Central memory CD8-positive, alpha-beta T cell (primary cell): Measurements from ENCODE around the gene CTNNA2.

Source experiments
- ATAC-seq: fragments of 150-1000 bp; cut with Tn5 transposase; replicated peaks from 2 replicates; pipeline ENCODE4 v1.10.0; 2022; ENCODE audit warnings: mild to moderate bottlenecking, moderate FRiP score, moderate number of reproducible peaks; ENCODE audit not compliant: poor library complexity, severe bottlenecking; ENCODE audit errors: extremely low read depth
- DNase-seq, 2 donors: peaks; one replicate each; pipeline ENCODE4 v3.0.0; 2021; ENCODE audit warnings: low spot score in 2 of 2
- H3K27ac Mint-ChIP-seq: one replicate; pipeline ENCODE4 v1.8.0; 2022; ENCODE audit warnings: low read depth, mild to moderate bottlenecking, moderate library complexity, mixed read lengths
- H3K27me3 Mint-ChIP-seq: one replicate; pipeline ENCODE4 v1.8.0; 2022; ENCODE audit warnings: mixed read lengths
- H3K36me3 Mint-ChIP-seq: one replicate; pipeline ENCODE4 v1.8.0; 2022; ENCODE audit warnings: mild to moderate bottlenecking, moderate library complexity, mixed read lengths; ENCODE audit not compliant: insufficient read depth
- H3K4me1 Mint-ChIP-seq: one replicate; pipeline ENCODE4 v1.8.0; 2022; ENCODE audit warnings: mixed read lengths
- H3K4me3 Mint-ChIP-seq: one replicate; pipeline ENCODE4 v1.8.0; 2022; ENCODE audit warnings: mild to moderate bottlenecking, moderate library complexity, mixed read lengths
- H3K9me3 Mint-ChIP-seq: one replicate; pipeline ENCODE4 v1.8.0; 2022; ENCODE audit warnings: mixed read lengths

The CTNNA2 gene

DNA sequence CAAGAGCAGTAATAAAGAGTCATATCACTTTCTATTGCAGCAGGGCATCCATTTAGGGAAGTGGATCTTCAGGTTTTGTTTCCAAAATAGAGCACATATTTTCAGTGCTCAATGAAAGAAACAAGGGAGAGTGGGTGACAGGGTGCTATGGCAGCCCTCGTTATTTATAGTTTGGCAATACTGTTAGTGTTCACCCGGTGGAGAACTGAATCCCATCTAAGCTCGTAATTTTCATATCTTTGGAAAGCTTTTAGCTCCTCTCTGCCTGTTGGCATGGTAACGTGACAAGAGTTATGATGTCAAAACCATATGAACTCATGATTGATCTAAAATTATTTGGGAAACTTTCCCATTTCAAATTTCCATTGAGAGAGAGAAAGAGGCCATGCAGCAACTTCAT is 459.8 kb downstream of the CTNNA2 start:
- DNase-seq (no peak), ATAC-seq (no peak)
- no peak overlapping the region for H3K27ac Mint-ChIP-seq
- H3K36me3 Mint-ChIP-seq = no peaks in the 10 kb centered on the region
- peaks cover 28% of the 10 kb centered on the region for H3K9me3 Mint-ChIP-seq
- H3K27me3 Mint-ChIP-seq = no peaks in the 10 kb centered on the region
- no peaks in the 10 kb centered on the region for H3K4me1 Mint-ChIP-seq
- H3K4me3 Mint-ChIP-seq = no peak overlapping the region

- Mint-ChIP-seq H3K27ac (no peak overlapping the region), H3K27me3 (no peaks in the 10 kb centered on the region), H3K36me3 (no peaks in the 10 kb centered on the region), H3K4me1 (no peaks in the 10 kb centered on the region), H3K4me3 (no peak overlapping the region), H3K9me3 (peaks cover 21% of the 10 kb centered on the region)
- no peak for ATAC-seq
- no peak for DNase-seq
Observed at GRCh38 chr2:79975791-79976565, 463.1 kb downstream of the CTNNA2 start.

DNA sequence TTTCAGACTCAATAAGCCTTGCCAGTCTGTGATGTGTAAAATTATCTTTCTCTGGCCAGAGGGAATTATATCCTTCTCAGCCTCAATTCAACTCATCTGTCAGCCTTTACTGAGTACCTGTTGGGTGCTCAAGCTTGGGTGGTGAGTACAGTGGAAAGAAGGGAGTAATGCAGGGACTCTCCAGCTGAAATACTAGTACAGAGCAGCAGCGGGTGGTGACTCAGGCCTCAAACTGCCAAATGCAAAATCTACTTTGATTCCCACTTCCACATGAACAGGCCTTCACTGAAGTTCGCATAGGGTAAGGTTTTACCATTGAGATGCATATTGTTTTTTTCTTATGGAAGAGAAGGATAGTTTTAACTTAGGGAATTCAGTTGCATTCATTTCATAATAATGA is 464.9 kb downstream of the CTNNA2 start:
- ATAC-seq = no peak
- no peak for DNase-seq
- Mint-ChIP-seq H3K27me3 (no peaks in the 10 kb centered on the region), H3K36me3 (no peaks in the 10 kb centered on the region), H3K4me1 (no peaks in the 10 kb centered on the region), H3K9me3 (peaks cover 18% of the 10 kb centered on the region), H3K4me3 (no peak overlapping the region), H3K27ac (no peak overlapping the region)

- ATAC-seq = no peak
- Mint-ChIP-seq H3K27ac (no peak overlapping the region), H3K36me3 (no peaks in the 10 kb centered on the region), H3K4me1 (no peaks in the 10 kb centered on the region), H3K9me3 (peaks cover 21% of the 10 kb centered on the region), H3K27me3 (no peaks in the 10 kb centered on the region), H3K4me3 (no peak overlapping the region)
- DNase-seq = no peak
Observed at GRCh38 chr2:79980116-79980515, 467.3 kb downstream of the CTNNA2 start.

DNA sequence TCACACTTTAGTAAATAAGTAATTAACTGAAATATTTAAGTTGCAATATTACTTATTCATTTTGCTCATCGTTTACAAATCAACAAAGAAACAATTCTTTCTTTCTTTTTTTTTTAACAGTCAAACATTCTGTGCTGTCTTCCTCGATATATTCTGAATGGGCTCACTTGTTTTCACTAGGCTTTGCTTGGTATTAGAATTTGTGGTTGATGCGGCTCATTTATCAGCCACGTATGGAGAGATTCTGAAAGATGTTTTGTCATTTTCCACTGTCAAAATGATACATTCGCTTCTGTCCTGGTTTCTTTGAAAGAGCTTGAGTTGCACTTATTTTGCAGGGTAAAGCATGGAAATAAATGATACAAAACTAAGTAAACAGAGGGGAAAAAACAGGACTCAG is 468.0 kb downstream of the CTNNA2 start:
- Mint-ChIP-seq H3K36me3 (no peaks in the 10 kb centered on the region), H3K27me3 (no peaks in the 10 kb centered on the region), H3K9me3 (peaks cover 16% of the 10 kb centered on the region), H3K4me3 (no peak overlapping the region), H3K4me1 (no peaks in the 10 kb centered on the region), H3K27ac (no peak overlapping the region)
- no peak for ATAC-seq
- no peak for DNase-seq

GRCh38 chr2:79981316-79981715 is 468.5 kb downstream of the CTNNA2 start:
- H3K9me3 Mint-ChIP-seq = peaks cover 15% of the 10 kb centered on the region
- no peaks in the 10 kb centered on the region for H3K4me1 Mint-ChIP-seq
- no peaks in the 10 kb centered on the region for H3K27me3 Mint-ChIP-seq
- no peaks in the 10 kb centered on the region for H3K36me3 Mint-ChIP-seq
- H3K27ac Mint-ChIP-seq = no peak overlapping the region
- ATAC-seq (no peak), DNase-seq (no peak)
- no peak overlapping the region for H3K4me3 Mint-ChIP-seq

DNA sequence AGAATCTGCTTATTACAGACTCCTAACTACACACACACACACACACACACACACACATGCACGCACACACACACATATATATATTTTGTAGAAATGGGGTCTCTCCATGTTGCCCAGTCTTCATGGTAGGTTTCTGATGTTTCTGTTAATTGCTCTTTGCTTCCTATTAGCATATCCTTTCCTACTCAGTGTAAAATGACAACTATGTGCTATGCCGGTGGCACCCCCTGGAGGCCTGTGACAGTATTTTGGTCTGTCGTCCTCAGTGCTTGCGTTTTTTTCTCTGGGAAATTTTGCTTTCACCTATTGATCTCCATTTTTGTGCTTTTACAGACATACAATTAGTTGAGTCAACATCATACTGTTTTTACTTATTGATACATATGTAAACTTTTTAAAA is 469.6 kb downstream of the CTNNA2 start:
- peaks cover 15% of the 10 kb centered on the region for H3K9me3 Mint-ChIP-seq
- no peak overlapping the region for H3K27ac Mint-ChIP-seq
- DNase-seq (no peak), ATAC-seq (no peak)
- H3K27me3 Mint-ChIP-seq = no peaks in the 10 kb centered on the region
- no peaks in the 10 kb centered on the region for H3K4me1 Mint-ChIP-seq
- no peaks in the 10 kb centered on the region for H3K36me3 Mint-ChIP-seq
- H3K4me3 Mint-ChIP-seq = no peak overlapping the region

DNA sequence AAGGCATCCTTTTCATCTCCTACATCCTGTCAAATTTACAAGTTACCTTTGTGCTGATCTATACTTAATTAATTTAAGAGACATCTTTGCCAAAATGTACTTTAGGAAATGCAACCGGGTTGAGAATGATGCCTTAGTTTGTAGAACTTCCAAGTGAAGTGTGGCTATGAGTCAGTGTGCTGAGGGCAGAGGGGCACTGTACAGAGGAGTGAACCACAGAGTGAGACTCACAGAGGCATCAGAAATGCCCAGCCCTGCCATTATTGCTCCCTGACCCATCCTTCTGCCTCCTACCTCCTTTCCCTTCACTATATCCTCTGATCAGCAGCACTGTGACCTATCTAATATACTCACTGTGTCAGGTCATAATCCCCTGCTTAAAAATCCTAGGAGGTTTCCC is 471.6 kb downstream of the CTNNA2 start:
- ATAC-seq = no peak
- Mint-ChIP-seq H3K4me1 (no peaks in the 10 kb centered on the region), H3K27ac (no peak overlapping the region), H3K4me3 (no peak overlapping the region), H3K36me3 (no peaks in the 10 kb centered on the region), H3K27me3 (no peaks in the 10 kb centered on the region), H3K9me3 (peaks cover 15% of the 10 kb centered on the region)
- DNase-seq = no peak

- Mint-ChIP-seq H3K27me3 (no peaks in the 10 kb centered on the region), H3K4me3 (no peak overlapping the region), H3K36me3 (no peaks in the 10 kb centered on the region), H3K4me1 (no peaks in the 10 kb centered on the region), H3K27ac (no peak overlapping the region), H3K9me3 (peaks cover 20% of the 10 kb centered on the region)
- no peak for ATAC-seq
- DNase-seq = no peak
Observed at GRCh38 chr2:79985145-79985544, 472.3 kb downstream of the CTNNA2 start.

- no peaks in the 10 kb centered on the region for H3K4me1 Mint-ChIP-seq
- no peak overlapping the region for H3K4me3 Mint-ChIP-seq
- ATAC-seq (no peak), DNase-seq (no peak)
- H3K9me3 Mint-ChIP-seq = peaks cover 22% of the 10 kb centered on the region
- H3K27ac Mint-ChIP-seq = no peak overlapping the region
- H3K36me3 Mint-ChIP-seq = no peaks in the 10 kb centered on the region
- no peaks in the 10 kb centered on the region for H3K27me3 Mint-ChIP-seq
Observed at GRCh38 chr2:79985571-79985970, 472.7 kb downstream of the CTNNA2 start.

DNA sequence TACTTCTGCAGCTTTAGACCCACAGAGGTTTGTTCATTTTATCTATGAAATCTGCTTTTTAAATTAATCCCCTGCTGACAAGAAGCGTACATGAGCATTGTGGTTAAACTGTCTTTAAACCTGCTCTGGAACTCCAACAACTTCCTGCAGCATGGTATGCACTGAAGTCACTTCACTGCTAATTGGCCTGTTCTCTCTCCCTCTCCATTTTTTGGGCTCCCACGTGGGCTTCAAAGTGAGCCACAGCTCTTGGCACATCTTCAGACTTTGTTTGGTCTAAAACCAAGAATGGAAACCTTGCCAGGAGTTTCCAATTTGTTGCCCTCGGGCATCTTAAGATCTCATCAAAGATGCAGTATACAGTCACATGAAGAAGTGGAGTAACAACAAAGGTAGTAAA is 480.3 kb downstream of the CTNNA2 start:
- Mint-ChIP-seq H3K4me1 (no peaks in the 10 kb centered on the region), H3K27me3 (no peaks in the 10 kb centered on the region), H3K4me3 (no peak overlapping the region), H3K9me3 (peaks cover 26% of the 10 kb centered on the region), H3K36me3 (no peaks in the 10 kb centered on the region), H3K27ac (no peak overlapping the region)
- DNase-seq (no peak), ATAC-seq (no peak)

DNA sequence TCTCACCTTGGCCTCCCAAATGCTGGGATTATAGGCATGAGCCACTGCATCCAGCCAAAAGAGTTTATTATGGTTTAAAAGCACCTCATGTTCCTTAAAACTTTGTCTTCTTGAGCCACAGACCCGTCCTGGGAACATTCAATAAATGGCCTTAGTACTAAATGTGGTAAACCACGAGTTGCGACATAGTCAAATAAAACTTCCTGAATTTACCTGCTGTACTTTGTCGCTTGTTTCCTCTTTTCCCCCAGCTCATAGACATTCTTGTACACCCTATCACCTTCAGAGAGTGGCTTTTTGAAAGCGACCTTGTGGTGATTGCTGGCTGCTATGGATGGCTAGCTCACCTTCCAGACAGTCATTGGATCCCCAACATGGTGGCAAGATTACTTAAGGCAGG is 481.3 kb downstream of the CTNNA2 start:
- Mint-ChIP-seq H3K36me3 (no peaks in the 10 kb centered on the region), H3K9me3 (peaks cover 29% of the 10 kb centered on the region), H3K4me3 (no peak overlapping the region), H3K27me3 (no peaks in the 10 kb centered on the region), H3K27ac (no peak overlapping the region), H3K4me1 (no peaks in the 10 kb centered on the region)
- DNase-seq (no peak), ATAC-seq (no peak)

GRCh38 chr2:79994965-79995364 is 482.1 kb downstream of the CTNNA2 start:
- Mint-ChIP-seq H3K27ac (no peak overlapping the region), H3K4me3 (no peak overlapping the region), H3K27me3 (no peaks in the 10 kb centered on the region), H3K4me1 (no peaks in the 10 kb centered on the region), H3K36me3 (no peaks in the 10 kb centered on the region), H3K9me3 (peaks cover 34% of the 10 kb centered on the region)
- DNase-seq (no peak), ATAC-seq (no peak)
